Measurements from ENCODE around the gene RAD18. TPM values are rescaled to one million over a fixed set of nuclear protein-coding genes. Genes with fewer than 3 reads are reported as not detected.
A peak's percentile ranks its signal among the peaks of the same experiment; 100 is the strongest.

The RAD18 gene
- total RNA-seq, 2 donors from 2014 or later, result 12.2 to 15.6 TPM

GRCh38 chr3:9007928-9008327 lies 44.7 kb upstream of the RAD18 start:
- Histone ChIP-seq H3K27me3 (replicated peaks; ENCODE audit: insufficient read depth) (no peaks in the 10 kb centered on the region), H3K36me3 (no peaks in the 10 kb centered on the region), H3K9me3 (no peaks in the 10 kb centered on the region), H3K4me1 (replicated peaks) (no peaks in the 10 kb centered on the region), H3K27ac (no peak overlapping the region), H3K4me3 (no peak overlapping the region)
- TF ChIP-seq POLR2A (IDR thresholded peaks at IDR 0.05) (no peak), POLR2AphosphoS5 (IDR thresholded peaks at IDR 0.05) (no peak), CTCF (IDR thresholded peaks at IDR 0.05) (no peak)
- WGBS, result 89% methylated on average over 2 of the region's 2 CpGs
- DNase-seq (ENCODE audit: low spot score), result no peak
- intact Hi-C loops (cut with DNase I), result no loop called here

- Histone ChIP-seq H3K4me1 (replicated peaks) (no peaks in the 10 kb centered on the region), H3K27me3 (replicated peaks; ENCODE audit: insufficient read depth) (no peaks in the 10 kb centered on the region), H3K27ac (no peak overlapping the region), H3K4me3 (no peak overlapping the region), H3K9me3 (no peaks in the 10 kb centered on the region), H3K36me3 (no peaks in the 10 kb centered on the region)
- DNase-seq (ENCODE audit: low spot score), result no peak
- intact Hi-C loops (cut with DNase I), result no loop called here
- WGBS, result 95% methylated on average over 2 of the region's 2 CpGs
- no peak for TF ChIP-seq CTCF (IDR thresholded peaks at IDR 0.05)
- TF ChIP-seq POLR2A (IDR thresholded peaks at IDR 0.05), result no peak
- TF ChIP-seq POLR2AphosphoS5 (IDR thresholded peaks at IDR 0.05), result no peak
These were observed 43.9 kb upstream of the RAD18 start for GRCh38 chr3:9007213-9007612.

- H3K4me1 ChIP-seq (replicated peaks), result no peaks in the 10 kb centered on the region
- no peak overlapping the region for H3K27ac ChIP-seq
- no peaks in the 10 kb centered on the region for H3K36me3 ChIP-seq
- DNase-seq (ENCODE audit: low spot score), result no peak
- H3K4me3 ChIP-seq, result no peak overlapping the region
- H3K9me3 ChIP-seq, result no peaks in the 10 kb centered on the region
- TF ChIP-seq POLR2A (IDR thresholded peaks at IDR 0.05) (no peak), POLR2AphosphoS5 (IDR thresholded peaks at IDR 0.05) (no peak), CTCF (IDR thresholded peaks at IDR 0.05) (no peak)
- intact Hi-C loops (cut with DNase I), result no loop called here
- H3K27me3 ChIP-seq (replicated peaks; ENCODE audit: insufficient read depth), result no peaks in the 10 kb centered on the region
These were observed 36.8 kb upstream of the RAD18 start for GRCh38 chr3:9000041-9000440.

GRCh38 chr3:8997151-8997550 lies 33.9 kb upstream of the RAD18 start:
- intact Hi-C loops (cut with DNase I), result loop anchor here (5.0 kb wide), 1 partner anchor 305 kb away; no protein-coding TSS in a partner anchor
- DNase-seq (ENCODE audit: low spot score), result no peak

More at GRCh38 chr3:8997151-8997550, 33.9 kb upstream of the RAD18 start:
- Histone ChIP-seq H3K9me3 (no peaks in the 10 kb centered on the region), H3K27me3 (replicated peaks; ENCODE audit: insufficient read depth) (no peaks in the 10 kb centered on the region), H3K36me3 (no peaks in the 10 kb centered on the region), H3K4me3 (no peak overlapping the region), H3K4me1 (replicated peaks) (no peaks in the 10 kb centered on the region), H3K27ac (peak overlapping the region in 1 of 2 donors; percentile 23)
- TF ChIP-seq POLR2A (IDR thresholded peaks at IDR 0.05) (no peak), CTCF (IDR thresholded peaks at IDR 0.05) (no peak), POLR2AphosphoS5 (IDR thresholded peaks at IDR 0.05) (no peak)
- 70% methylated on average over 3 of the region's 3 CpGs for WGBS
